ENCODE data around the gene TMEM240. TPM values are rescaled to one million over a fixed set of nuclear protein-coding genes. Genes with fewer than 3 reads are reported as not detected.

The TMEM240 gene
- total and polyA plus RNA-seq, 2 donors (not counting 1 experiment from before 2014, with no cell fraction given): 0.28 to 1.8 TPM

- Histone ChIP-seq H3K27me3 (replicated peaks in 1 of 4; ENCODE audit: control extremely low read depth in 1 of 4, control insufficient read depth in 3 of 4, insufficient read depth in 4 of 4, low read length in 3 of 4) (no peaks in the 10 kb centered on the region), H3K9ac (ENCODE audit: low read length) (no peak overlapping the region), H2AFZ (ENCODE audit: insufficient read depth, low read depth, low read length, poor library complexity, severe bottlenecking) (no peak overlapping the region), H3K4me2 (replicated peaks; ENCODE audit: low read depth, low read length, poor library complexity, severe bottlenecking) (no peak overlapping the region), H3K79me2 (ENCODE audit: control insufficient read depth, insufficient read depth, low read length) (peaks cover 50% of the 10 kb centered on the region), H3K36me3 (replicated peaks in 1 of 2; ENCODE audit: control extremely low read depth in 1 of 2, control insufficient read depth in 1 of 2, extremely low read depth in 1 of 2, insufficient read depth in 2 of 2, low read length in 1 of 2) (peaks cover 0 to 6% of the 10 kb centered on the region in 2 experiments), H3K9me3 (ENCODE audit: control extremely low read depth in 1 of 3, control insufficient read depth in 2 of 3, insufficient read depth in 1 of 3, low read length in 2 of 3) (no peaks in the 10 kb centered on the region), H3K4me1 (ENCODE audit: control insufficient read depth in 2 of 2, insufficient read depth in 2 of 2, low read length in 2 of 2) (no peaks in the 10 kb centered on the region), H3K4me3 (ENCODE audit: control extremely low read depth in 1 of 5, extremely low read depth in 1 of 5, insufficient read depth in 1 of 5, low read depth in 2 of 5, low read length in 4 of 5) (no peak overlapping the region), H3K27ac (ENCODE audit: low read length in 2 of 2) (no peak overlapping the region), H4K20me1 (ENCODE audit: control insufficient read depth, insufficient read depth, low read length, poor library complexity, severe bottlenecking) (peaks cover 43% of the 10 kb centered on the region)
- H3K9me3 Mint-ChIP-seq (ENCODE audit: insufficient read depth): no peaks in the 10 kb centered on the region
- TF ChIP-seq, protein P1, sequence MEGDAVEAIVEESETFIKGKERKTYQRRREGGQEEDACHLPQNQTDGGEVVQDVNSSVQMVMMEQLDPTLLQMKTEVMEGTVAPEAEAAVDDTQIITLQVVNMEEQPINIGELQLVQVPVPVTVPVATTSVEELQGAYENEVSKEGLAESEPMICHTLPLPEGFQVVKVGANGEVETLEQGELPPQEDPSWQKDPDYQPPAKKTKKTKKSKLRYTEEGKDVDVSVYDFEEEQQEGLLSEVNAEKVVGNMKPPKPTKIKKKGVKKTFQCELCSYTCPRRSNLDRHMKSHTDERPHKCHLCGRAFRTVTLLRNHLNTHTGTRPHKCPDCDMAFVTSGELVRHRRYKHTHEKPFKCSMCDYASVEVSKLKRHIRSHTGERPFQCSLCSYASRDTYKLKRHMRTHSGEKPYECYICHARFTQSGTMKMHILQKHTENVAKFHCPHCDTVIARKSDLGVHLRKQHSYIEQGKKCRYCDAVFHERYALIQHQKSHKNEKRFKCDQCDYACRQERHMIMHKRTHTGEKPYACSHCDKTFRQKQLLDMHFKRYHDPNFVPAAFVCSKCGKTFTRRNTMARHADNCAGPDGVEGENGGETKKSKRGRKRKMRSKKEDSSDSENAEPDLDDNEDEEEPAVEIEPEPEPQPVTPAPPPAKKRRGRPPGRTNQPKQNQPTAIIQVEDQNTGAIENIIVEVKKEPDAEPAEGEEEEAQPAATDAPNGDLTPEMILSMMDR (IDR thresholded peaks at IDR 0.05): no peak
- no peak for TF ChIP-seq EZH2 (IDR thresholded peaks at IDR 0.05; ENCODE audit: borderline replicate concordance, insufficient read depth, low read depth, low read length, poor library complexity, severe bottlenecking)
- ChIA-PET POLR2A (no interaction called here), CTCF (no interaction called here)
- H3K27ac Mint-ChIP-seq: no peak overlapping the region
- no peaks in the 10 kb centered on the region for H3K27me3 Mint-ChIP-seq
- 87% methylated on average over 17 of the region's 19 CpGs for WGBS (ENCODE audit: insufficient coverage)
- DNase-seq (no peak), ATAC-seq (ENCODE audit: low read depth) (no peak)
- H3K4me1 Mint-ChIP-seq: no peaks in the 10 kb centered on the region
- intact Hi-C loops (cut with micrococcal nuclease): no loop called here
- no peak overlapping the region for H3K4me3 Mint-ChIP-seq
Measured at GRCh38 chr1:1547476-1547875, 7.1 kb upstream of the TMEM240 start.

DNA sequence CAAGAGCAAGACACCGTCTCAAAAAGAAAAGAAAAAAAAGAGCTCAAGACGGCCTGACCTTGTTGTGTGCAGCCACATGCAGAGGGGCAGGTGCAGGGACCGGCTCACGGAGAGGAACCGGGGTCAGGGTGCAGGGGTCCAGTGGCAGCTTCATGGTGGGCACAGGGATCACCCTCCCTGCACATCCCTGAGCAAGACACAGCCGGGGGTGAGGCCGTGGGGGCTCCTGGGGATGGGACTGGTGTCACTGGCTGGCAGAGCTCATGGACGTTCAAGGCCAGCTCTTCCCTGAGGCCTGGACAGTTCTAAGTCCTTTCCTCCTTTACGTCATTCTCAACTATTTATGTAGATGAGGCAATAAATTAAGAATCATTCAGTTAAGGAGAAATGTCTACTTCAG, 6.6 kb upstream of the TMEM240 start:
- no peak overlapping the region for H3K9ac ChIP-seq (ENCODE audit: low read length)
- peaks cover 50% of the 10 kb centered on the region for H3K79me2 ChIP-seq (ENCODE audit: control insufficient read depth, insufficient read depth, low read length)
- Mint-ChIP-seq H3K4me1 (no peaks in the 10 kb centered on the region), H3K27me3 (no peaks in the 10 kb centered on the region), H3K27ac (no peak overlapping the region), H3K9me3 (ENCODE audit: insufficient read depth) (no peaks in the 10 kb centered on the region), H3K4me3 (no peak overlapping the region)
- no peaks in the 10 kb centered on the region for H3K4me1 ChIP-seq (ENCODE audit: control insufficient read depth in 2 of 2, insufficient read depth in 2 of 2, low read length in 2 of 2)
- no peak overlapping the region for H3K4me3 ChIP-seq (ENCODE audit: control extremely low read depth in 1 of 5, extremely low read depth in 1 of 5, insufficient read depth in 1 of 5, low read depth in 2 of 5, low read length in 4 of 5)
- peaks cover 38% of the 10 kb centered on the region for H4K20me1 ChIP-seq (ENCODE audit: control insufficient read depth, insufficient read depth, low read length, poor library complexity, severe bottlenecking)
- ChIA-PET CTCF (interaction anchor here (1.0 kb wide), 1 partner anchor 18 kb away, joined by 3 read pairs; no protein-coding TSS in a partner anchor), POLR2A (no interaction called here)
- H3K9me3 ChIP-seq (ENCODE audit: control extremely low read depth in 1 of 3, control insufficient read depth in 2 of 3, insufficient read depth in 1 of 3, low read length in 2 of 3): no peaks in the 10 kb centered on the region
- H2AFZ ChIP-seq (ENCODE audit: insufficient read depth, low read depth, low read length, poor library complexity, severe bottlenecking): no peak overlapping the region
- no peaks in the 10 kb centered on the region for H3K27me3 ChIP-seq (replicated peaks in 1 of 4; ENCODE audit: control extremely low read depth in 1 of 4, control insufficient read depth in 3 of 4, insufficient read depth in 4 of 4, low read length in 3 of 4)
- H3K4me2 ChIP-seq (replicated peaks; ENCODE audit: low read depth, low read length, poor library complexity, severe bottlenecking): no peak overlapping the region
- H3K27ac ChIP-seq (ENCODE audit: low read length in 2 of 2): no peak overlapping the region
- WGBS (ENCODE audit: insufficient coverage): 93% methylated on average over 5 of the region's 9 CpGs
- DNase-seq (no peak), ATAC-seq (ENCODE audit: low read depth) (no peak)
- intact Hi-C loops (cut with micrococcal nuclease): no loop called here
- H3K36me3 ChIP-seq (replicated peaks in 1 of 2; ENCODE audit: control extremely low read depth in 1 of 2, control insufficient read depth in 1 of 2, extremely low read depth in 1 of 2, insufficient read depth in 2 of 2, low read length in 1 of 2): peaks cover 0 to 9% of the 10 kb centered on the region in 2 experiments
- TF ChIP-seq, protein P1 (IDR thresholded peaks at IDR 0.05): no peak
- no peak for TF ChIP-seq EZH2 (IDR thresholded peaks at IDR 0.05; ENCODE audit: borderline replicate concordance, insufficient read depth, low read depth, low read length, poor library complexity, severe bottlenecking)
